GM20431 (cell line): Measurements from ENCODE around the gene GGTLC2.
"Not testable (repeated sequence)": the region's sequence is repeated elsewhere in the genome, so short reads cannot be mapped to it uniquely, and the experiment has no call there.

Experiments
- in situ Hi-C: fragments of 300-500 bp; cut with MseI, MboI; formaldehyde crosslinking; loops from one replicate; pipeline ENCODE4 v1.15.0; 2020; ENCODE audit warnings: low sequenced_read_pairs; ENCODE audit not compliant: unreplicated experiment

The GGTLC2 gene

DNA sequence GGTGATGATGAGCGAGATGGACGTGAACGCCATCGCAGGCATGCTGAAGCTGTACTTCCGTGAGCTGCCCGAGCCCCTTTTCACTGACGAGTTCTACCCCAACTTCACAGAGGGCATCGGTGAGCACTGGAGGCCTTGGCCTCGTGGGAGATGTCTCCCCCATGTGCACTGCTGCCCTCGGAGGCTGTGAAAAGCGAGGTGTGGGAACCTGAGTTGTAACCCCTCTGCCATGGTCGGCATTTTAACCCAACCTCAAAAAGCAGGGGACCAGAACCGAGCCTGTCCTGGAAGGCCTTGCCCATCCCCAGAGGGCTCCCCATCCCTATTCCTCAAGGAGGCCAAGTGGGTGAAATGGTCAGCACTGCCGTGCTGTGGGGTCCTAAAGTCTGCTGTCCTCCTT, 10.9 kb upstream of the GGTLC2 start:
- in situ Hi-C loops = not testable (repeated sequence)

DNA sequence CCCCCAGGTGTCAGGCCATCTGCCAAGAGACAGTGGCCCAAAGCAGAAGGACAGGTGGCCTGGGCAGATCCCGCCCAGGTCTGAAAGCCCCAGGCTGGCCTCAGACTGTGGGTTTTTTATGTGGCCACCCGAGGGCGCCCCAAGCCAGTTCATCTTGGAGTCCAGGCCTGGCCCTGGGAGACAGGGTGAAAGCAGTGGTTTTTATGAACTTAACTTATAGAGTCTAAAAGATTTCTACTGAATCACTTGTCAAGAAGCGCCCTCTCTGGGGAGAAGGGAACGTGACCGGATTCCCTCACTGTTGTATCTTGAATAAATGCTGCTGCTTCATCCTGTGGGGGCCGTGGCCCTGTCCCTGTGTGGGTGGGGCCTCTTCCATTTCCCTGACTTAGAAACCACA, 8.2 kb upstream of the GGTLC2 start:
- in situ Hi-C loops = not testable (repeated sequence)

GRCh38 chr22:22638313-22638712, 6.1 kb upstream of the GGTLC2 start:
- in situ Hi-C loops = not testable (repeated sequence)

- in situ Hi-C loops = not testable (repeated sequence)
These were observed 2.2 kb upstream of the GGTLC2 start for GRCh38 chr22:22642255-22642654.

GRCh38 chr22:22645969-22646368, 1.6 kb downstream of the GGTLC2 start:
- in situ Hi-C loops = not testable (repeated sequence)

- in situ Hi-C loops = not testable (repeated sequence)
These were observed 3.5 kb downstream of the GGTLC2 start for GRCh38 chr22:22647952-22648351.

DNA sequence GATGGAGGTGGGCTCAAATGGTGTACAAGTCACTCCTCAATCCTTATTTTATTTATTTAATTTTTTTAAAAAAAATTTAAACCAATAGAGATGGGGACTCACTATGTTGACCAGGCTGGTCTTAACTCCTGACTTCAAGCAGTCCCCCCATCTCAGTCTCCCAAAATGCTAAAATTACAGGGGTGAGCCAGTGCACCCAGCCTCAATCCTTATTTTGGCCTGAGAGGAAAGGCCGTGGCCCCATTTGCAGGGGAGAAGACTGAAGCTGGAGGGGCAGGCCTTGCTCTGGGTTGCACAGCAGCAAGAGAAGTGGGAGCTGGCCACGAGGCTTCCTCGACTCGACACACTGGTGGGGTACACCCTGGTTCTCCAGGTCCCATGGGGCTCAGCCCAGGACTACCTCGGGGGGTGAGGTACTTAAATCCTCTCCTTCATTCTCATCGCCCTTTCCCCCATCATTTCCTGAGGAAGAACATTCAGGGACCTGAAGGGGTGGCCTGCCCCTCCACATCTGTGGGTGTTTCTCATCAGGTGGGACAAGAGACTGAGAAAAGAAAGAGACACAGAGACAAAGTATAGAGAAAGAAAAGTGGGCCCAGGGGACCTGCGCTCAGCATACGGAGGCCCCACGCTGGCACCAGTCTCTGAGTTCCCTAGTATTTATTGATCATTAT, 4.6 kb downstream of the GGTLC2 start:
- in situ Hi-C loops = not testable (repeated sequence)

- in situ Hi-C loops = not testable (repeated sequence)
These were observed 5.3 kb downstream of the GGTLC2 start for GRCh38 chr22:22649761-22650160.

DNA sequence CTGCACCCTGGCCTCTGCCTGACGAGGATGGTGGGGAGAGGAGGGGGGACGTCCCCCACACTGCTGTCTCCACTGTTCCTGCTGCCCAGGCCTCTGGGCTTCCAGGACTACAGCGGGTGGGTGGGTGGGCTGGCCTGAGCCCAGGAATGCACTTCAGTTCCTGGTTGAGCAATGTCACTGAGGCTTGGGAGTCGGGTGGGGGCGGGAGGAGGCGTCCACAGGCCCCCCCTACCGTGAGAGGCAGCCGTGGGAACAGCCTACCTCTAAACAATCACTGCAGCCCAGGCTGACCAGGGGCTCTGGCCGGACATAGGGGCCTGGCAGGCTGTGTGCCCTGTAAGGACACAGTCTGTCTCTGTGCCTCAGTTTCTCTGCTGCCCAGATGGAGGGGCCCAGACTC, 6.0 kb downstream of the GGTLC2 start:
- in situ Hi-C loops = not testable (repeated sequence)

DNA sequence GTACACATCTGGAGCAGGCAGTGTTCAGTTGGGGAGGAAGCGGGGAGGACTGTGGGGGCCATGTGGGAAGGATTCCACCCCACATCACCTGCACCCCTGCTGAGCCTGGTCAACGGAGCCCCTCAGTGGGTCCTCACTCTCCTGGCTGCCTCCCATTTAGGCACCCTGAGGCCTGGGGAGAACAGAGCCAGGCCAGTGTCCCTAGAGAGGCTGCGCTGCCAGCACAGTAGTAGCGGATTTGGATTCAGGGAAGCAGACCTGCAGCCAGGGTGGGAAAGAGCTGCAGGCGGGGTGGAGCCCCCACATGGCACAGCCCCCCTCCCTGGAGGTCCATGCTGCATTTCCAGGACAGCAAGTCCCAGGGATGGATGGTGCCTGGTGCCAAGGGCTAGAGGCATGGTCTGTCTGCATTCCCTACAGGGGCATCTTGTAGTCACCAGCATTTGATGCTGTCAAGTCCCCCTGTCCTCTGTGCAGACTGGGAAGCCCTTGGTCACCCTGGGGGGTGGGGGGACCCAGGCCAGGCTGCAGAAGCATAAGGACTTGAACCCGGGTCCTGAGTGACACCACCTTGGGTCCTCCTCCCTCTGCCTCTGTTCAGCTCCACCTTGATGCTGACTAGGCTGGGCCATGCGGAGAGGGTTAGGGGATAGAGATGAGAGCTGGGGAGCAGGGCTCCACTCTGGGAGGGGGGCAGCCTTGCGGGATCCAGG, 6.5 kb downstream of the GGTLC2 start:
- in situ Hi-C loops = not testable (repeated sequence)

GRCh38 chr22:22651593-22651992, 7.2 kb downstream of the GGTLC2 start:
- in situ Hi-C loops = not testable (repeated sequence)

DNA sequence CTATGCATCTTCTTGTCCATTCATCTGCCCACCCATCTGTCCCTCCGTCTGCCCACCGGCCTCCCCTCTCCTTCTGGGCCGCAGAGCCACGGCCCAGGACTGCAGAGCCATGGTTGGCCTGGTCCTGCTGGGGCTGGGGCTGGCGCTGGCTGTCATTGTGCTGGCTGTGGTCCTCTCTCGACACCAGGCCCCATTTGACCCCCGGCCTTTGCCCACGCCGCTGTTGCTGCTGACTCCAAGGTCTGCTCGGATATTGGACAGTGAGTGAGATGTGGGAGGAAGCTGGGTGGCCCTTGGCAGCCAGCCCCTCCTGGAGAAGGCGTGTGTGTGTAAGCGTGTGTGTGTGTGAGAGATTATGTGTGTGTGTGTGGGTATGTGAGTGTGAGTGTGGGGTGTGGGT, 7.7 kb downstream of the GGTLC2 start:
- in situ Hi-C loops = not testable (repeated sequence)

DNA sequence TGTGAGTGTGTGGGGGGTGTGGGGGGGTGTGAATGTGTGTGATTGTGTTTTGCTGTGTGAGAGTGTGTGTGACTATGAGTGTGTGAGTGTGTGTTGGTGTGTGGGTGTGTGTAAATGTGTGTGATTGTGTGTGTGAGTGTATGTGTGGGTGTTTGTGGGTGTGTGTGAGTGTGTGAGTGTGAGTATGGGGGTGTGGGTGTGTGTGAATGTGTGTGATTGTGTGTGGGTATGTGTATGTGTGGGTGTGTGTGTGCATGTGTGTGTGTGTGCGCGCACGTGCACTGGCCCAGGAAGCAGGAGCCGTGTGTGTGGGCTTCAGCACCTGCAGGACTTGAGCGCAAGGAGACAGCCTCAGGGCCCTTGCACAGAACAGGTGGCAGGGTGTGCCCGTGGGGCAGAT, 8.2 kb downstream of the GGTLC2 start:
- in situ Hi-C loops = not testable (repeated sequence)

- in situ Hi-C loops = not testable (repeated sequence)
These were observed 9.4 kb downstream of the GGTLC2 start for GRCh38 chr22:22653677-22654381.

- in situ Hi-C loops = no loop called here
These were observed 11.3 kb downstream of the GGTLC2 start for GRCh38 chr22:22655452-22656290.

DNA sequence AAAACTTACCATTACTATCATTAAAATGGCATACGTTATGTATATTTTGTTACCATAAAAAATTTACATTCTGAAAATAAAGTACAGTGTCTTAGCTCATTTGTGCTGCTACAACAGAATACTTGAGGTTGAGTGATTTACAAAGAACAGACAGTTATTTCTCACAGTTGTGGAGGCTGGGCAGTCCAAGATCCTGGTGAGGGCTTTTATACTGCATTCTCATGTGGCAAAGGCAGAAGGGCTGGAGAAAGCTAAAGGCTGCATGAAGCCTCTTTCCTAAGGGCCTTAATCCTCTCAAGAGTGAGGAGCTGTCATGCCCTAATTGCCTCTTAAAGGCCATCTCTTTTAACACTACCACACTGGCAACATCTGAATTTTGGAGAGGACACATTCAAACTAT, 13.3 kb downstream of the GGTLC2 start:
- in situ Hi-C loops = no loop called here

DNA sequence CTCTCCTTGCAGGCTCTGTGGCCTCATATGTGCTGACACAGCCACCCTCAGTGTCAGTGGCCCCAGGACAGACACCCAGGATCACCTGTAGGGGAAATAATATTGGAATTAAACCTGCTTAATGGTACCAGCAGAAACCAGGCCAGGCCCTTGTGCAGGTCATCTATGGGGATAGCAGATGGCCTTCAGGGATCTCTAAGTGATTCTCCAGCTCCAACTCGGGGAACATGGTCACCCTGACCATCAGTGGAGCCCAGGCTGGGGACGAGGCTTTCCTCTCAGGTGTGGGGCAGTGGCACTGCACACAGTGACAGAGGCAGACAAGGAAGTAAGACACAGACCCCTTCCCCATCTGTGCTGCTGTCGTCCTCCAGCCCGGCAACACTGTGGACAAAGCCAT, 16.9 kb downstream of the GGTLC2 start:
- in situ Hi-C loops = no loop called here

GRCh38 chr22:22662095-22662494, 17.7 kb downstream of the GGTLC2 start:
- in situ Hi-C loops = no loop called here

DNA sequence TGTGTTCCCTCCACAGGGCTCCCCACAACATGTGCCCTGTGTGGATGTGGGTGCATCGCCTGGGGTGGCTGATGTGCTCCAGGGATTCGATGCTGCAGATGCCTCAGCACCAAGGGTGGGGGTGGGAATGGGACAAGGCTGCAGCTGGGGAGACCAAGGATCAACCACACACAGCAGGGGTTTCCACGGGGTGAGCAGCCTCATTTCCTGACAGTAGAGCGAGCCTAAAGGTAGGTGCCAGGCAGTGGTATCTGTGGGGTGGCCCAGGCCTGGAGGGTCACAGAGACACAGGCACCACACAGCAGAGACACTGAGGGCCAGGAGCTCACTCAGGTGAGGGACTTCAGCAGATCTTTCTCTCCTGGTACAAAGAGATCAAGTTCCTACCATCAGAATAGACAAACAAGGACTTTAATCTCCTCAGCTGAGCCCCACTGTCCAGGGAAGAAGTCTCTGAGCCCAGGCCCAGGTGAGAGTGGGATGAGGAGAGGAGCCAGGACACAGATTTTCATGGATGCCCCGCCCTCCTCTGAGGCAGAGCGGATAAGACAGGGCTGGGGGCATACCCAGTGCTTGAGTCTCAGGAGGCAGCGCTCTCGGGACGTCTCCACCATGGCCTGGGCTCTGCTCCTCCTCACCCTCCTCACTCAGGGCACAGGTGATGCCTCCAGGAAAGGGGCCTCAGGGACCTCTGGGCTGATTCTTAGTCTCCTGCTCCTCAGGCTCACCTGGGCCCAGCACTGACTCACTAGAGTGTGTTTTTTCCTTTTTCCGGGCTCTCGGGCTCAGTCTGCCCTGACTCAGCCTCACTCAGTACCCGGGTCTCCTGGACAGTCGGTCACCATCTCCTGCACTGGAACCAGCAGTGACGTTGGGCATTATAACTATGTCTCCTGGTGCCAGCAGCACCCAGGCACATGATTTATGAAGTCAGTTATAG, 19.7 kb downstream of the GGTLC2 start:
- in situ Hi-C loops = no loop called here
